Neutrophil (primary cell): ENCODE data around the gene C11orf54.
"Not testable (repeated sequence)": the region's sequence is repeated elsewhere in the genome, so short reads cannot be mapped to it uniquely, and the experiment has no call there.

Experiments
- H3K27ac ChIP-seq: fragments of 200-600 bp; sonication (generic); 2 replicates; pipeline ENCODE4 v1.5.1; 2016; ENCODE audit warnings: mild to moderate bottlenecking, moderate library complexity
- H3K27me3 ChIP-seq: fragments of 200-600 bp; sonication (generic); 2 replicates; pipeline ENCODE4 v1.6.0; 2016; ENCODE audit warnings: mild to moderate bottlenecking
- H3K36me3 ChIP-seq: fragments of 200-600 bp; sonication (generic); 2 replicates; pipeline ENCODE4 v1.5.1; 2017
- H3K4me1 ChIP-seq, 2 experiments: fragments of 200-600 bp in 1 of 2; sonication (generic) in 1 of 2; 1 replicate in 1 of 2; 2 replicates in 1 of 2; pipeline versions ENCODE4 v1.5.1 to v1.6.1; 2013 to 2016; ENCODE audit warnings: low read depth in 1 of 2, low read length in 1 of 2, mild to moderate bottlenecking in 1 of 2, moderate library complexity in 1 of 2; ENCODE audit not compliant: control insufficient read depth in 1 of 2, insufficient read depth in 1 of 2
- H3K4me3 ChIP-seq, 2 experiments: fragments of 200-600 bp in 1 of 2; sonication (generic) in 1 of 2; 1 replicate in 1 of 2; 2 replicates in 1 of 2; pipeline ENCODE4 v1.5.1; 2013 to 2016; ENCODE audit warnings: low read depth in 1 of 2, low read length in 1 of 2, mild to moderate bottlenecking in 1 of 2, moderate library complexity in 1 of 2
- H3K9me3 ChIP-seq: fragments of 200-600 bp; sonication (generic); 2 replicates; pipeline ENCODE4 v1.5.1; 2016
- CTCF ChIP-seq: fragments of 200-600 bp; sonication (generic); IDR thresholded peaks from 2 replicates; pipeline ENCODE4 v1.5.1; 2016; ENCODE audit warnings: antibody characterized with exemption

Gene C11orf54

GRCh38 chr11:93770160-93770559 is 28.7 kb downstream of the C11orf54 start:
- Histone ChIP-seq H3K27me3 (no peaks in the 10 kb centered on the region), H3K4me3 (no peak overlapping the region), H3K4me1 (no peaks in the 10 kb centered on the region), H3K9me3 (peaks cover 3% of the 10 kb centered on the region), H3K27ac (no peak overlapping the region), H3K36me3 (peaks cover 8% of the 10 kb centered on the region)
- no peak for TF ChIP-seq CTCF

- Histone ChIP-seq H3K27ac (no peak overlapping the region), H3K4me1 (no peaks in the 10 kb centered on the region), H3K4me3 (no peak overlapping the region), H3K36me3 (no peaks in the 10 kb centered on the region), H3K9me3 (peaks cover 1% of the 10 kb centered on the region), H3K27me3 (no peaks in the 10 kb centered on the region)
- no peak for TF ChIP-seq CTCF
Observed at GRCh38 chr11:93772123-93772522, 30.7 kb downstream of the C11orf54 start.

- H3K27ac ChIP-seq, result no peak overlapping the region
- H3K36me3 ChIP-seq, result no peaks in the 10 kb centered on the region
- H3K9me3 ChIP-seq, result no peaks in the 10 kb centered on the region
- no peaks in the 10 kb centered on the region for H3K4me1 ChIP-seq
- no peaks in the 10 kb centered on the region for H3K27me3 ChIP-seq
- no peak for TF ChIP-seq CTCF
- H3K4me3 ChIP-seq, result no peak overlapping the region
Observed at GRCh38 chr11:93773045-93773477, 31.6 kb downstream of the C11orf54 start.

GRCh38 chr11:93773601-93774200 is 32.2 kb downstream of the C11orf54 start:
- Histone ChIP-seq H3K9me3 (no peaks in the 10 kb centered on the region), H3K4me1 (no peaks in the 10 kb centered on the region), H3K4me3 (no peak overlapping the region), H3K27me3 (no peaks in the 10 kb centered on the region), H3K27ac (no peak overlapping the region), H3K36me3 (no peaks in the 10 kb centered on the region)
- TF ChIP-seq CTCF, result no peak

GRCh38 chr11:93774560-93774959 is 33.1 kb downstream of the C11orf54 start:
- H3K4me1 ChIP-seq, H3K27me3 ChIP-seq, H3K4me3 ChIP-seq, H3K9me3 ChIP-seq, H3K36me3 ChIP-seq, H3K27ac ChIP-seq: not testable (repeated sequence)

GRCh38 chr11:93775289-93775688 is 33.8 kb downstream of the C11orf54 start:
- H3K36me3 ChIP-seq, result no peaks in the 10 kb centered on the region
- H3K27ac ChIP-seq, result no peak overlapping the region
- no peak overlapping the region for H3K4me3 ChIP-seq
- TF ChIP-seq CTCF, result no peak
- no peaks in the 10 kb centered on the region for H3K27me3 ChIP-seq
- H3K4me1 ChIP-seq, result no peaks in the 10 kb centered on the region
- H3K9me3 ChIP-seq, result no peaks in the 10 kb centered on the region
